Measurements from ENCODE around the gene MMP14.
"Not testable (repeated sequence)": the region's sequence is repeated elsewhere in the genome, so short reads cannot be mapped to it uniquely, and the experiment has no call there.

The MMP14 gene

GRCh38 chr14:22836301-22837113 lies at the start of gene MMP14:
Gene MMP14, plus strand, starts transcription at chr14:22836585. Its CDS starts 233 bp downstream, at chr14:22836818.
- no peak for DNase-seq (ENCODE audit: low read depth in 2 of 2)

GRCh38 chr14:22786685-22787084 lies 49.7 kb upstream of the MMP14 start:
- no peak for DNase-seq (ENCODE audit: low read depth in 2 of 2)

- no peak for DNase-seq (ENCODE audit: low read depth in 2 of 2)
These were observed 45.1 kb upstream of the MMP14 start for GRCh38 chr14:22791301-22791700.

- DNase-seq (ENCODE audit: low read depth in 2 of 2) = no peak
These were observed 44.2 kb upstream of the MMP14 start for GRCh38 chr14:22792158-22792557.

GRCh38 chr14:22793550-22793949 lies 42.8 kb upstream of the MMP14 start:
- DNase-seq (ENCODE audit: low read depth in 2 of 2) = not testable (repeated sequence)

GRCh38 chr14:22793976-22794375 lies 42.4 kb upstream of the MMP14 start:
- no peak for DNase-seq (ENCODE audit: low read depth in 2 of 2)

GRCh38 chr14:22794551-22794951 lies 41.8 kb upstream of the MMP14 start:
- no peak for DNase-seq (ENCODE audit: low read depth in 2 of 2)

GRCh38 chr14:22796087-22796707 lies 40.2 kb upstream of the MMP14 start:
- no peak for DNase-seq (ENCODE audit: low read depth in 2 of 2)

GRCh38 chr14:22797017-22797917 lies 39.1 kb upstream of the MMP14 start:
- no peak for DNase-seq (ENCODE audit: low read depth in 2 of 2)

- no peak for DNase-seq (ENCODE audit: low read depth in 2 of 2)
These were observed 37.9 kb upstream of the MMP14 start for GRCh38 chr14:22798528-22798927.

- DNase-seq (ENCODE audit: low read depth in 2 of 2) = no peak
These were observed 36.0 kb upstream of the MMP14 start for GRCh38 chr14:22800346-22800745.

GRCh38 chr14:22801716-22802115 lies 34.7 kb upstream of the MMP14 start:
- no peak for DNase-seq (ENCODE audit: low read depth in 2 of 2)

GRCh38 chr14:22802860-22803686 lies 33.3 kb upstream of the MMP14 start:
- no peak for DNase-seq (ENCODE audit: low read depth in 2 of 2)

- DNase-seq (ENCODE audit: low read depth in 2 of 2) = no peak
These were observed 32.8 kb upstream of the MMP14 start for GRCh38 chr14:22803687-22803974.

GRCh38 chr14:22805235-22805634 lies 31.1 kb upstream of the MMP14 start:
- not testable (repeated sequence) for DNase-seq (ENCODE audit: low read depth in 2 of 2)

GRCh38 chr14:22807432-22808087 lies 28.8 kb upstream of the MMP14 start:
- no peak for DNase-seq (ENCODE audit: low read depth in 2 of 2)

GRCh38 chr14:22808388-22809209 lies 27.8 kb upstream of the MMP14 start:
- DNase-seq (ENCODE audit: low read depth in 2 of 2) = no peak

- no peak for DNase-seq (ENCODE audit: low read depth in 2 of 2)
These were observed 24.7 kb upstream of the MMP14 start for GRCh38 chr14:22811722-22812121.

- no peak for DNase-seq (ENCODE audit: low read depth in 2 of 2)
These were observed 23.6 kb upstream of the MMP14 start for GRCh38 chr14:22812744-22813143.

- no peak for DNase-seq (ENCODE audit: low read depth in 2 of 2)
These were observed 23.2 kb upstream of the MMP14 start for GRCh38 chr14:22813145-22813544.

All from stimulated activated CD8-positive, alpha-beta memory T cell treated with anti-CD3 and anti-CD28 coated beads, Interleukin-2, amount 100 ng/mL, for 1 hour (primary cell).